Activated naive CD4-positive, alpha-beta T cell treated with anti-CD3 and anti-CD28 coated beads, Interleukin-2, amount 50 U/mL, for 24 hours (primary cell): ENCODE results near the gene AAGAB.
"Not testable (repeated sequence)": the region's sequence is repeated elsewhere in the genome, so short reads cannot be mapped to it uniquely, and the experiment has no call there.

Experiments used
- H3K27ac Mint-ChIP-seq: one replicate; pipeline ENCODE4 v1.8.0; 2021; ENCODE audit warnings: mild to moderate bottlenecking, mixed read lengths
- H3K27me3 Mint-ChIP-seq: one replicate; pipeline ENCODE4 v1.8.0; 2021; ENCODE audit warnings: mixed read lengths
- H3K36me3 Mint-ChIP-seq: one replicate; pipeline ENCODE4 v1.8.0; 2021; ENCODE audit warnings: mixed read lengths
- H3K4me1 Mint-ChIP-seq: one replicate; pipeline ENCODE4 v1.8.0; 2021; ENCODE audit warnings: mixed read lengths
- H3K4me3 Mint-ChIP-seq: one replicate; pipeline ENCODE4 v1.8.0; 2021; ENCODE audit warnings: mild to moderate bottlenecking, mixed read lengths
- H3K9me3 Mint-ChIP-seq: one replicate; pipeline ENCODE4 v1.8.0; 2021; ENCODE audit warnings: mixed read lengths

The AAGAB gene

GRCh38 chr15:67266870-67267269 lies 12.4 kb upstream of the AAGAB start:
- Mint-ChIP-seq H3K36me3 (no peaks in the 10 kb centered on the region), H3K4me1 (no peaks in the 10 kb centered on the region), H3K4me3 (no peak overlapping the region), H3K9me3 (no peaks in the 10 kb centered on the region), H3K27ac (no peak overlapping the region), H3K27me3 (no peaks in the 10 kb centered on the region)

GRCh38 chr15:67259806-67260205 lies 5.3 kb upstream of the AAGAB start:
- no peak overlapping the region for H3K4me3 Mint-ChIP-seq
- no peaks in the 10 kb centered on the region for H3K27me3 Mint-ChIP-seq
- peaks cover 9% of the 10 kb centered on the region for H3K4me1 Mint-ChIP-seq
- H3K27ac Mint-ChIP-seq, result no peak overlapping the region
- no peaks in the 10 kb centered on the region for H3K36me3 Mint-ChIP-seq
- no peaks in the 10 kb centered on the region for H3K9me3 Mint-ChIP-seq

- no peak overlapping the region for H3K4me3 Mint-ChIP-seq
- H3K9me3 Mint-ChIP-seq, result no peaks in the 10 kb centered on the region
- no peaks in the 10 kb centered on the region for H3K27me3 Mint-ChIP-seq
- peaks cover 10% of the 10 kb centered on the region for H3K4me1 Mint-ChIP-seq
- H3K36me3 Mint-ChIP-seq, result no peaks in the 10 kb centered on the region
- no peak overlapping the region for H3K27ac Mint-ChIP-seq
Measured at GRCh38 chr15:67259379-67259778, 4.9 kb upstream of the AAGAB start.

GRCh38 chr15:67258412-67258811 lies 4.0 kb upstream of the AAGAB start:
- H3K27ac Mint-ChIP-seq, H3K9me3 Mint-ChIP-seq, H3K36me3 Mint-ChIP-seq, H3K27me3 Mint-ChIP-seq, H3K4me3 Mint-ChIP-seq: not testable (repeated sequence)
- H3K4me1 Mint-ChIP-seq, result peaks cover 15% of the 10 kb centered on the region

- Mint-ChIP-seq H3K36me3 (no peaks in the 10 kb centered on the region), H3K9me3 (no peaks in the 10 kb centered on the region), H3K27ac (peak overlapping the region; percentile 84), H3K4me3 (peak overlapping the region; percentile 83), H3K27me3 (no peaks in the 10 kb centered on the region), H3K4me1 (peaks cover 37% of the 10 kb centered on the region)
Measured at GRCh38 chr15:67256051-67256450, 1.6 kb upstream of the AAGAB start.

- Mint-ChIP-seq H3K27ac (peak overlapping the region; percentile 96), H3K9me3 (no peaks in the 10 kb centered on the region), H3K4me3 (peak overlapping the region; percentile 97), H3K27me3 (no peaks in the 10 kb centered on the region), H3K4me1 (peaks cover 49% of the 10 kb centered on the region), H3K36me3 (peaks cover 4% of the 10 kb centered on the region)
Measured at GRCh38 chr15:67253549-67254237, 768 bp downstream of the AAGAB start.

GRCh38 chr15:67253101-67253500 lies 1.4 kb downstream of the AAGAB start:
- no peak overlapping the region for H3K27ac Mint-ChIP-seq
- peak overlapping the region; percentile 97 for H3K4me3 Mint-ChIP-seq
- no peaks in the 10 kb centered on the region for H3K9me3 Mint-ChIP-seq
- H3K4me1 Mint-ChIP-seq, result peaks cover 55% of the 10 kb centered on the region
- H3K36me3 Mint-ChIP-seq, result peaks cover 6% of the 10 kb centered on the region
- no peaks in the 10 kb centered on the region for H3K27me3 Mint-ChIP-seq

GRCh38 chr15:67251318-67251717 lies 3.1 kb downstream of the AAGAB start:
- H3K4me3 Mint-ChIP-seq, result no peak overlapping the region
- no peaks in the 10 kb centered on the region for H3K9me3 Mint-ChIP-seq
- H3K27me3 Mint-ChIP-seq, result no peaks in the 10 kb centered on the region
- H3K4me1 Mint-ChIP-seq, result peaks cover 65% of the 10 kb centered on the region
- H3K27ac Mint-ChIP-seq, result no peak overlapping the region
- H3K36me3 Mint-ChIP-seq, result peaks cover 13% of the 10 kb centered on the region

GRCh38 chr15:67249830-67250229 lies 4.6 kb downstream of the AAGAB start:
- H3K4me1 Mint-ChIP-seq, result peaks cover 67% of the 10 kb centered on the region
- H3K9me3 Mint-ChIP-seq, result no peaks in the 10 kb centered on the region
- peaks cover 26% of the 10 kb centered on the region for H3K36me3 Mint-ChIP-seq
- no peak overlapping the region for H3K4me3 Mint-ChIP-seq
- H3K27me3 Mint-ChIP-seq, result no peaks in the 10 kb centered on the region
- no peak overlapping the region for H3K27ac Mint-ChIP-seq

GRCh38 chr15:67248011-67248505 lies 6.4 kb downstream of the AAGAB start:
- Mint-ChIP-seq H3K27me3 (no peaks in the 10 kb centered on the region), H3K9me3 (no peaks in the 10 kb centered on the region), H3K4me3 (no peak overlapping the region), H3K36me3 (peaks cover 30% of the 10 kb centered on the region), H3K27ac (no peak overlapping the region), H3K4me1 (peaks cover 70% of the 10 kb centered on the region)

GRCh38 chr15:67246606-67247005 lies 7.9 kb downstream of the AAGAB start:
- Mint-ChIP-seq H3K36me3 (peaks cover 30% of the 10 kb centered on the region), H3K4me1 (peaks cover 68% of the 10 kb centered on the region)
- H3K9me3 Mint-ChIP-seq, H3K4me3 Mint-ChIP-seq, H3K27me3 Mint-ChIP-seq, H3K27ac Mint-ChIP-seq: not testable (repeated sequence)

GRCh38 chr15:67244971-67245478 lies 9.4 kb downstream of the AAGAB start:
- H3K27me3 Mint-ChIP-seq, result no peaks in the 10 kb centered on the region
- peaks cover 73% of the 10 kb centered on the region for H3K4me1 Mint-ChIP-seq
- H3K9me3 Mint-ChIP-seq, result no peaks in the 10 kb centered on the region
- no peak overlapping the region for H3K27ac Mint-ChIP-seq
- H3K36me3 Mint-ChIP-seq, result peaks cover 29% of the 10 kb centered on the region
- no peak overlapping the region for H3K4me3 Mint-ChIP-seq

- Mint-ChIP-seq H3K36me3 (peaks cover 21% of the 10 kb centered on the region), H3K9me3 (no peaks in the 10 kb centered on the region), H3K27ac (peak overlapping the region; percentile 70), H3K4me1 (peaks cover 67% of the 10 kb centered on the region), H3K4me3 (no peak overlapping the region), H3K27me3 (no peaks in the 10 kb centered on the region)
Measured at GRCh38 chr15:67242708-67243111, 11.8 kb downstream of the AAGAB start.

GRCh38 chr15:67241132-67241855 lies 13.2 kb downstream of the AAGAB start:
- H3K4me1 Mint-ChIP-seq, result peaks cover 73% of the 10 kb centered on the region
- H3K27ac Mint-ChIP-seq, result peak overlapping the region; percentile 81
- peaks cover 16% of the 10 kb centered on the region for H3K36me3 Mint-ChIP-seq
- H3K27me3 Mint-ChIP-seq, result no peaks in the 10 kb centered on the region
- peak overlapping the region; percentile 43 for H3K4me3 Mint-ChIP-seq
- H3K9me3 Mint-ChIP-seq, result no peaks in the 10 kb centered on the region

- Mint-ChIP-seq H3K27ac (peak overlapping the region; percentile 81), H3K4me3 (peak overlapping the region; percentile 43), H3K9me3 (no peaks in the 10 kb centered on the region), H3K4me1 (peaks cover 68% of the 10 kb centered on the region), H3K36me3 (peaks cover 16% of the 10 kb centered on the region), H3K27me3 (no peaks in the 10 kb centered on the region)
Measured at GRCh38 chr15:67240235-67241131, 14.0 kb downstream of the AAGAB start.
